CD4-positive, alpha-beta T cell treated with Interleukin-4 for 4 hours (primary cell): ENCODE measurements around the gene GPS2.
"Not testable (repeated sequence)": the region's sequence is repeated elsewhere in the genome, so short reads cannot be mapped to it uniquely, and the experiment has no call there.

Experiments used
- DNase-seq: peaks from one replicate; pipeline ENCODE4 v3.0.0-alpha.2; 2020

Gene GPS2, protein sequence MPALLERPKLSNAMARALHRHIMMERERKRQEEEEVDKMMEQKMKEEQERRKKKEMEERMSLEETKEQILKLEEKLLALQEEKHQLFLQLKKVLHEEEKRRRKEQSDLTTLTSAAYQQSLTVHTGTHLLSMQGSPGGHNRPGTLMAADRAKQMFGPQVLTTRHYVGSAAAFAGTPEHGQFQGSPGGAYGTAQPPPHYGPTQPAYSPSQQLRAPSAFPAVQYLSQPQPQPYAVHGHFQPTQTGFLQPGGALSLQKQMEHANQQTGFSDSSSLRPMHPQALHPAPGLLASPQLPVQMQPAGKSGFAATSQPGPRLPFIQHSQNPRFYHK

DNA sequence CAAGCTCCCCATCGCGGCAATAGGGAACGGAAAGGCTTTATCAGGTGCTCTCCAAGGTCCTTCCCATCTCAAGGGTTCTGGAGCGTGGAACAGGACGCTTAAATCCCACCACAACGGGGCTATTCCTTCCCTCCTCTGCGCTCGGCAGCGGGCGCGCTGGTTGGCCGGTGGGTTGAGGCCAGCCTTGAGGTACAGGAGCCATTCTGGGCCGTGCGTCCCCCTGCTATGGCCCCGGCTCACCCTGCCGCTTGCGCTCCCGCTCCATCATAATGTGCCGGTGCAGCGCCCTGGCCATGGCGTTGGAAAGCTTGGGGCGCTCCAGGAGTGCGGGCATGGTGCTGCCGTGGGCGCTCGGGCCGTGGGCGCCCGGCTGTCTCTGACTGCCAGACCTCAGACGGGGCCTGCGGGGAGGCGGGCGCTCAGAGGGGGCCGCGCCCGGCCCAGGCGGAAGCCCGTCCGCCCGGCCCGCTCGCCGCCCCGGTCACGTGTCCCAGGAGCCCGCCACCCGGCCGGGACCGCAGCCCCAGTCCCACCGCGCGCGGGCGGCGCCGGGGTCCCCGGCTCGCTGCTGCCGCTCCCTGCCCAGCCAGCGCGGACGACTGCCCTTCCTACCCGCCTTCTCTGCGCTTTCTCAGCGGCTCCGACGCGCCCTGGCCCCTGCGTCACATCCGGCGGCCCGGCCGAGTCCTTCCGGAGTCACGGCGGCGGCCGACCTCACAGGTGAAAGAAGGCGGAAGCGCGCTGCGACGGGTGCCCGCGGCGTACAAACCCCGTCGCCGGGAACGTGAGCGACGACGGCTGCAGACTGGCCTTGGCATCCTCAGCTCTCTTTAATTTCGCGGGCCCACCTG lies at the start of gene GPS2:
Gene GPS2 (minus strand): TSS at position 642 of the 851 bp plus-strand sequence. CDS start 308 bp downstream, at position 334.
- peak; percentile 90 for DNase-seq

DNA sequence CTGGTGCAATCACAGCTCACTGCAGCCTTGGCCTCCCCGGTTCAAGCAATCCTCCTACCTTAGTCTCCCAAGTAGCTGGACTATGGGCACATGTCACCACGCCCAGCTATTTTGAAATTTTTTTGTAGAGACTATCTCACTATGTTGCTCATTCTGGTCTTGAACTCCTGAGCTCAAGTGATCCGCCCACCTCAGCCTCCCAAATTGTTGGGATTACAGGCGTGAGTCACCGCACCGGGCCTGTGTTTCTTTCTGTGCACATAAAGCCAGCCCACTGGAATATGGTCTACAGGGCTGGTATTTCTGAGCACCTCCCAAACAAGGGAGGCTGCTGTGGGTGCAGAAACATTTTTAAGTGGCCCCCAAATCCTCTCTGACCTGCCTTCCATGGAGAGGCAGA lies 48.2 kb upstream of the GPS2 start:
- DNase-seq: no peak

DNA sequence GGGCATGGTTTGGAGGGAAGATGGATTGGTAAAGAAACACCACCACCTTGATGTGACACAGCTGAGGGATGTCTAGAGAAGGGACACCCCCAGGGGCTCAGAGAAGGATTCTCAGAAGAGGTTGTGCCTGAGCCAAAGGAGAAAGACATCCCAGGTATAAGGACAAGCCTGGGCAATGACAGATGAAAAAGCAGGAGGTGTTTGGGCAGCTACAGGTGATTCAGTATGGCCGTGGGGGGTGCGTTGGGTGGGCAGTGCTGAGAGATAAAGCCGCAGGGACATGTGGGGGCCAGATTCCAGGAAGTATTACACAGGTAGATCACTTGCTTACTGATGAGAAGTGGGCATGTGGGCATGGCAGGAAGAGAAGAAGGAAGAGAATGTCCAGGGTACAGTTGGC lies 46.7 kb upstream of the GPS2 start:
- no peak for DNase-seq

DNA sequence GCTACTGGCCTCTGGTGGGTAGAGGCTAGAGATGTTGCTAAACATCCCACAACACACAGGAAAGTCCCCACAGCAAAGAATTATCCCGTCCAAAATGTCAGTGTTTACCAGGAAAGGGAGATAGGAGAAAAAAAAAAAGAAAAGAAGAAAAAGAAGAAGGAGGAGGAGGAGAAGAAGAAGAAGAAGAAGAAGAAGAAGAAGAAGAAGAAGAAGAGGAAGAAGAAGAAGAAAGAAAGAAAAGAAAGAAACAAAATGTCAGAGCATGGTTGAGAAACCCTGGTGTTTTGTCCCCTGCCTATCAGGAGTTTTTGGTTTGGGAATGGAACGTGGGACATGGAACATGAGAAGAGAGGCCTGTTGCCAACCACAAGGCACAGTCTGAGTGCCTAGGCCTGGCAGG lies 42.2 kb upstream of the GPS2 start:
- no peak for DNase-seq

DNA sequence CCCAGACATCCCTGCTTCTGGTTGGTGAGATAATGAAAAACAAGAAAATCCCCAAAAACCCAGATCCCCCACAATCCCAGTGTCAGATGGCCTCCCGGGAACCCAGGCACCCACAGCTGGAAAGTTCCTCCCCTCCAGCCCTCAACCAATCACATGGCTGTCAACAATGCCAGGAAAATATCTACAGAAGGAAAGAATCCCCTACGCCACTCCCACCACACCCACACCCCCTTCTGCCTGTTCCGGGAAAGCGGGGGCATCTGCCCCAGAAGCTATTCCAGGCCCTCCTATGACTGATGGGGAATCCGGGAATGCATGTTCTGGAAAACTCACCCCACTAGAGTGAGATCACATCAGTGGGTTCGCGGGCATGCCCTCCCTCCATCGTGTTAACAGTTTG lies 41.6 kb upstream of the GPS2 start:
- DNase-seq: no peak

DNA sequence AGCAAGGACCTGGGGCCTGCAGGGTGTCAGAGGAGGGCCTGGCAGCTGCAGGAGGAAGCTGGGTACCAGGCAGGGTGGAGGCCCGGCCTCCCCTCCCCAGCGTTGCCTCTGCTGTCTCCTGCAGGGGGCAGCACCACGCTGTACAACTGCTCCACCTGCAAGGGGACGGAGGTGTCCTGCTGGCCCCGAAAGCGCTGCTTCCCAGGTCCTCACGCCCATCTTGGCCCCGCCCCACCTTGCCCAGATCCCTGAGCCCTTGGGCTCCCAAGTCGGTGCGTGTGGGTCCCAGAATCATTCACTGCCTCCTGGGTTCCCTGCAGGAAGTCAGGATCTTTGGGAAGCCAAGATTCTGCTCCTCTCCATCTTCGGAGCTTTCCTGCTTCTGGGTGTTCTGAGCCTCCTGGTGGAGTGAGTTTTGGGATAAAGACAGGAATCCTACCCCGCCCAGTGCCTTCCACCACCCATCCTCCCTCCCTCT lies 41.0 kb upstream of the GPS2 start:
- peak; percentile 82 for DNase-seq

DNA sequence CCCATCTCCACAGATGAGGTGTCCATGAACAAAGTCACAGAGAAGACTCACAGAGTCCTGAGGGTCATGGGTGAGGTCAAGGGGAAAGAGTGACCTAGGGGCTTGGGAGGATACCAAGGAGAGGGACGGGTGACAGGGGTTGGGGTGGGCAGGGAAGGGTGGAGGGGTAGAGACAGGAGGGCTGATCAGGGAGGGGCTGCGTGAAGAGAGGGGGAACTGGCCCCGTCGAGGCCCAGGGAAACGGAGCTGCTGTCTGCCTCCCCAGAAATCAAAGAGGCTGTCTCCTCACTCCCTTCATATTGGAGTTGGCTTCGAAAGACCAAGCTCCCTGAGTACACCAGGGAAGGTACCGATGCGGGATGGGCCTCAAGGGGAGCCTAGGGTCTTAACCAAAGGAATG lies 40.4 kb upstream of the GPS2 start:
- DNase-seq: no peak

DNA sequence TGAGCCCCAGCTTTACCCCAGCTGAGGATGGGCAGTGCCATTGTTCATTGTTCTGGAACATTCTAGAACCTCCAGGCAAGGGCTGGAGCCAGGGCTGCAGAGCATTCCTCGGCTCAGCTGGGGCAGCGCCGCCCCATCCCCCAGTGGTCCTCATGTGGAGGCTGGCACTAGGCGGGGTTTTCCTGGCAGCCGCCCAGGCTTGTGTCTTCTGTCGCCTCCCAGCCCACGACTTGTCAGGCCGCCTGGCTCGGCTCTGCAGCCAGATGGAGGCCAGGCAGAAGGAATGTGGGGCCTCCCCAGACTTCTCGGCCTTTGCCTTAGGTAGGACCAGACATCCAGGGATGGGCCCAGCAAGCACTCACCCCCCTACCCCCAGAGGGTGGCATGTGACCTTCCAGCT lies 39.9 kb upstream of the GPS2 start, which contains the start of gene TMEM95:
Gene TMEM95 (plus strand): TSS at position 104 of the 400 bp plus-strand sequence. CDS start 49 bp downstream, at position 153.
- no peak for DNase-seq

DNA sequence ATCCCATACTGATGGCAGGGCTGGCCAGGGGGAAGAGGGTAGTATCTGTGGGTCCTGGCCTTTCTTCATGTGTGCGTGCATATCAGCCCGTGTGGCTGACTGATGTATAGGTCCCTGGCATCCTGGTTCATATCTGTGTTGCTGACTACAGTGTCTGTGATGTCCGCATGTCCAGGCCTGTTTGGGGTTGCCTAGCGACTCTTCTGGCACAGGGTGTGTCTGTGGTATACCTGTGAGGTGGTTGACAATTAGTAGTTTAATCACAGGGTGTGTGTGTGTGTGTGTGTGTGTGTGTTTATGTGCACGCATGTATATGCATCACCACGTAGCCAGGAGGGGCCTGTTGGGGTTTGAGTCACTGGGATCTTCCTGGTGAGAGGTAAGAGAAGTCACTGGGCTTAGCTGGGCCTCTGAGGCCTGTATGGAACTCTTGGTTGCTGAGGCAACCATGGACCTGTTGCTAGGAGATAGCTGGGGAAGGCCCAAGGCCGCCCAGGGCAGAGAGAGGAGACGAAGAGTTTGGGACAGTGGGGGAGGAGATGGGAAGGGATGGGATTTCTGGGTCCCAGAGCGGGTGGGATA lies 39.2 kb upstream of the GPS2 start:
- peak; percentile 80 for DNase-seq

DNA sequence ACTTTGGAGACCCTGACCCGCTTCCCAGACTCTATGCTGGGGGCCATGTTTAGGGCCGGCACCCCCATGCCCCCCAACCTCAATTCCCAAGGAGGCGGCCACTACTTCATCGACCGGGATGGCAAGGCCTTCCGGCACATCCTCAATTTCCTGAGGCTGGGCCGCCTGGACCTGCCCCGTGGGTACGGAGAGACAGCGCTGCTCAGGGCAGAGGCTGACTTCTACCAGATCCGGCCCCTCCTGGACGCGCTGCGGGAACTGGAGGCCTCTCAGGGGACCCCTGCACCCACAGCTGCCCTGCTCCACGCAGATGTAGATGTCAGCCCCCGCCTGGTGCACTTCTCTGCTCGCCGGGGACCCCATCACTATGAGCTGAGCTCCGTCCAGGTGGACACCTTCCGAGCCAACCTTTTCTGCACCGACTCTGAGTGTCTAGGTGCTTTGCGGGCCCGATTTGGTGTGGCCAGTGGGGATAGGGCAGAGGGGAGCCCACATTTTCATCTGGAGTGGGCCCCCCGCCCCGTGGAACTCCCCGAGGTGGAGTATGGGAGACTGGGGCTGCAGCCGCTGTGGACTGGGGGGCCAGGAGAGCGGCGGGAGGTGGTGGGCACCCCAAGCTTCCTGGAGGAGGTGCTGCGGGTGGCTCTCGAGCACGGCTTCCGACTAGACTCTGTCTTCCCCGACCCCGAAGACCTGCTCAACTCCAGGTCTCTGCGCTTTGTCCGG lies 37.9 kb upstream of the GPS2 start:
- no peak for DNase-seq

DNA sequence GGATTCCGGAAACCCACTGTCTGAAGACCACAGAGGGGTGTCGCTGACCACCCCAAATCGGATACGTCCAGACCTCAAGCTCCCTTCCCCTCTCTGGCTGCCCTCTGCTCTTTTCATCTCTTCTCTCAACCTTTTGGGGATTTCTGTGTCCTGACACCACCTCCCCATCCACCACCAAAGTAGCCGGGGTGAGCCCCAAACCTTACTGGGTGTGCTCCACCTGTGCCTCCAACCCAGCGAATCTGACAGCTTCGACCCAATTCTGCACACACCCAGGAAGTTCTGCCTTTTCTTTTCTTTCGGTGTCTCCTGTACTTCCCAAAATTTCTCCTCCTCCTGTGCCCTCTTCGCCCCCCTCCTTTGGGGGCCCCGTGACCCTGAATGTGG lies 37.3 kb upstream of the GPS2 start:
- no peak for DNase-seq

DNA sequence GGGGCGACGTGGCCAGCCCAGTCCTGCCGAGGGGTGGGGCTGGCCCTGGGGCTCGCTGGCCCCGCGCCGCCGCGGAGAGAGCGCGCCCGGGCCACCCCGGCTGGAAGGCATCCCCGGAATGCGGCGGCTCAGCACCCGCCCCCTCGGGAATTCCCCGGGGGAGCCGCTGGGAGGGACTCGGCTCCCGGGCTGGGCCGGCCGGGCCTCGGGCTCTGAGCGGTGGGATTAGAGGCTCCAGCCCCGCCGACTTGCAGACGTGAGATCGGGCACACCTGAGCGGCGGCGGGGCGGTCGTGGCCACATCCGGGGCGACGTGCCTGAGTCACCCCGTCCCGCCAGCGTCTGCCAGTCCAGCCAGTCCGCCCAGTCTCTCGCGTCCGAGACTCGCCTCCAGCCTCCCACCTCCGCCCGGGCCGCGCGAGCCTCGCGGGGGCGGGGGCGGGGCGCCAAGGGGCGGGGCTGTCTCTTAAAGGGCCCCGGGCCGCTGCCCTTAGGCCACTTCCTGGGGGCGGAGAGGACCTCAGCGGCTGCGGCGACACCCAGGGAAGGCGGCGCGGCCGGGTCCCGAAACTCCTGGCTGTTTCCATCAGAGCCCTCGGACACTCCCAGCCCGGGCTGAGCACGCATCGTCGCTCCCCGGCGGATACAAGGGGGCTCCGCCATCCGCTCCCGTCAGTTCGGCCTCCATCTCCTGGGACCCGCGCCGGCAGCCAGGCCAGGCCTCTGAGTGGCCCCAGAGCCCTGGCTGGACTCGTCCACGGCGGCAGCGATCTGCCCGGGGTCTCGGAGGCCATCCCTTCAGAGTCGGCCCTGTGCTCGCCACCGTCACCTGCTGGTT lies 36.7 kb upstream of the GPS2 start, which contains the start of gene KCTD11:
Gene KCTD11 (plus strand): TSS at position 498 of the 838 bp plus-strand sequence.
- DNase-seq: peak; percentile 84

DNA sequence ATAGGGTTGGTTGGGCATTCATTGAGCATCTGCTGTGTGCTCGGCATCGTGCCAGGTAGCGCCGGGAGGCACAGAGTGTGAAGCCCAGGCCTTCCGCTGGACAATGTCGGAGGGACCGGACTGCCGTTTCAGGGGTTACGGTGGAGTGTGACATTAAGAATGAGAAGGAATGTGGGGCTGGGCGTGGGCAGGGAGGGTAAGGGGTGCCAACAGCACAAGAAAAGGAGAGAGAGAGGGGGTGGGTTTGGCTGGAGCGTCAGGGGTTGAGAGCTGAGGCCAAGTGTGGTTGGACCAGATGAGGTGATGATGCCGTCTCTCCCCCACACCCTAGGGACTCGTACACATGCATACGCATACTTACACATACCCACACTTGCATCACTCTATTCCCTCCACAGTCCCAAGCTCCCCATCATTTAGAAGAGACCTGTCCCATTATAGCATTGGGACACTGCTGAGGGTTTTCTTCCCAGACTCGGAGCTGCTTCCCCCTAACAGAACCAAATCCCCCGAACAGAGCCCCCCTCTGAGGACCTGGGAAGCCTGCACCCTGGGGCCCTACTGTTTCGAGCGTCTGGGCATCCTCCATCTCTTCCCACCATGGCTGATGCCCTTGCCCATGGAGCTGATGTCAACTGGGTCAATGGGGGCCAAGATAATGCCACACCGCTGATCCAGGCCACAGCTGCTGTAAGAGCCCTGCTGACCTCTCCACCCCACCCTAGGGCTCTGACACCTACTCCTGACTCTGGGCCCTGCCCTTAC lies 33.5 kb upstream of the GPS2 start:
- no peak for DNase-seq

DNA sequence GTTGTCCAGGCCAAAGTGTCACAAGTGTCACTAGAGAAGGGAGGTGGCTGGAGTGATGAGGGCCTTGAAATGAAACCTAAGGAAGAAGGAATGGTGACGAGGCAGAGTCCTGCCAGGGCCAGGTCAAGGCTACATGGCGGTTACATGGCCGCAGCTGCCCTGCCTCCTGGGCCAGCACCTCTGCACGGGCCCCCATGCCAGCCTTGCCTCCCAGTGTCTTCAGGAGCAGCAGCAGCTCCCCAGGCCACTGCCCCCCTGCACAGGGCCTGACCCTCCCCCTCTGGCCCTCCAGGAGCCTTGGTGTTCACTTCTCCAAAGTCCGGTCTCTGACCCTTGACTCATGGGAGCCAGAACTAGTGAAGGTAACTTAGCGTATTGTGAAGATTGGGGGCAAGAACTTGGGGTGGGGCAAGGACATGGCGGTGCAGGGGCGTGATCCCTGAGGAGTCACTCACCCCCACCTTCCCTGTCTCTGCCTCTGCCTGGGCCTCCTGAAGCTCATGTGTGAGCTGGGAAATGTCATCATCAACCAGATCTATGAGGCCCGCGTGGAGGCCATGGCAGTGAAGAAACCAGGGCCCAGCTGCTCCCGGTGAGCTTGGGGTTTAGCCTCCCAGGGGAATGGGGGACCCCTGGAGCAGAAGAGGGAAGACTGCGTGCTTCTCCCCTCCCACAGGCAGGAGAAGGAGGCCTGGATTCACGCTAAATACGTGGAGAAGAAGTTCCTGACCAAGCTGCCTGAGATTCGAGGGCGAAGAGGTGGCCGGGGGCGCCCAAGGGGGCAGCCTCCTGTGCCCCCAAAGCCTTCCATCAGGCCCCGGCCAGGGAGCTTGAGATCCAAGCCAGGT lies 32.7 kb upstream of the GPS2 start:
- no peak for DNase-seq

DNA sequence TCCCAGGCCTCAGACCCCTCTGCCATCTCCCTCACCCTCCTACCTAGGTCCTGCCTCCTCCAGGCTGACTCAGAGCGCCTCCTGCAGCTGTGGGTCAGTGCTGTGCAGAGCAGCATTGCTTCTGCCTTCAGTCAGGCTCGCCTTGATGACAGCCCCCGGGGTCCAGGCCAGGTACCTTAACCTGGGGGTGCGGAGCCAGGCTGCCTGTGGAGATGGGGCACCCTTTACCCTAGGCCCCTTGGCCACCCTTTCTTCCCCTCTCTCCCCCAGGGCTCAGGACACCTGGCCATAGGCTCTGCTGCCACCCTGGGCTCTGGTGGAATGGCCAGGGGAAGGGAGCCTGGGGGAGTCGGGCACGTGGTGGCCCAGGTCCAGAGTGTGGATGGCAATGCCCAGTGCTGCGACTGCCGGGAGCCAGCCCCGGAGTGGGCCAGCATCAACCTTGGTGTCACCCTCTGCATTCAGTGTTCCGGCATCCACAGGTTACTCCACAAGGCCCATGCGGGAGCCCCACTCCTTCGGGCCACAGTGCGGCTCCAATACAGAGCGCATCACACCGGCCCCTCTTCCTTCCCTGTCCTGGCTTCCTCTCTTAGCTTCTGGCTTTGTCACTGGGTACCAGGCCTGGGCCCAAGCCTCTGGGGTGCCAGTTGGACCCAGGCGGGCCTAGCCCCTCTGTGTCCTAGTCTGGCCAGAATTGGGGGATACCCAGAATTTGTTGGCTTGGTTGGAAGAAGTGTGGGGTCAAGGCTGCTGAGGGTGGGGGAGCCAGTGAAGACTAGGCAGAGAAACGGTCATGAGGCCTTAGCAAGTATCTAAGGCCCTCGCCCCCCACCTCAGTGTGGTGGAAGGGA lies 31.8 kb upstream of the GPS2 start:
- DNase-seq: no peak

DNA sequence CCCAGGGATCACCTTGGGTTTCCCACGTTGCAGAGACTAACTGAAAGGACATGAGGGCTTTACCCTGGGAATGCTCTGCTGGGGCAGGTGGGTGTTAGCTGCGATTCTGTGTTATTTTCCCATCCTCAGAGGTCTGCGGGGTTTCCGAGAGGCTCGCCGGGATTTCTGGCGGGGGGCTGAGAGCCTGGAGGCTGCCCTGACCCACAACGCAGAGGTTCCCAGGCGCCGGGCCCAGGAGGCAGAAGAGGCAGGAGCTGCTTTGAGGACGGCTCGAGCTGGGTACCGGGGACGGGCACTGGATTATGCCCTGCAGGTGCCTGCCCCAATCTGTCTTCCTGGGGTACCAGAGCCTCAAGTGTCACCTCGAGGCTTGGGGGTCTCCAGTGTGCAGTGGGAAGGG lies 28.1 kb upstream of the GPS2 start:
- DNase-seq: no peak

DNA sequence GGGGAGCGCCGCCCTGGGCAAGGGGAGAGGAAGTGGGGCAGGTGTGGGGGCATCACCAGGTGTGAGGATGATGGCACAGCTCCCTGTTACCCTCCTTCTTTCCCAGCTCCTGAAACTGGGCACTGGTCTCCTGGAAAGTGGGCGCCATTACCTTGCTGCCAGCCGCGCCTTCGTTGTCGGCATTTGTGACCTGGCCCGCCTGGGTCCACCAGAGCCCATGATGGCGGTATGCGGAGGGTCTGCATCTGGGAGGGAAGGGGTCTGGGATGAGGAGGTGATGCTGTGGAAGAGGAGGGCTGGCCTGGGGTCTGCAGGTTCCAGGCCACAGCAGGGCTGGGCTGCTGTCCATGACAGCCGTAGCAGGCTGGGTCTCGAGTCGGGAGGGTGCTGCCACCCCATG lies 26.7 kb upstream of the GPS2 start:
- no peak for DNase-seq

DNA sequence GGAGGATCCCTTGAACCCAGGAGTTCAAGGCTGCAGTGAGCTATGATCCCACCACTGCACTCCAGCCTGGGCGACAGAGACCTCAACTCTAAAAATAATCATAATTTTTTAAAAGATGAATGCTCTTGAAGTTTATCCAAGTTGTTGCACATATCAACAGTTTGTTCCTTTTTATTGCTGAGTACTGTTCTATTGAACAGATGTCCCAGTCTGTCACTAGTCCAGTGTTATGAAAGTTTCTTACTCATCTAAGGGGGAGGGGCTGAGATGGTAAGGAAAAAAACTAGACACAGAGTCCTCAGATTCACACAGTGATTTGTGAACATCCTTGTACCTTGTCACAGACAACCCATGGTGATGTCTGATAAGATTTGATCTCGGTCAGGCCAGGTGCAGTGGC lies 25.0 kb upstream of the GPS2 start:
- no peak for DNase-seq

DNA sequence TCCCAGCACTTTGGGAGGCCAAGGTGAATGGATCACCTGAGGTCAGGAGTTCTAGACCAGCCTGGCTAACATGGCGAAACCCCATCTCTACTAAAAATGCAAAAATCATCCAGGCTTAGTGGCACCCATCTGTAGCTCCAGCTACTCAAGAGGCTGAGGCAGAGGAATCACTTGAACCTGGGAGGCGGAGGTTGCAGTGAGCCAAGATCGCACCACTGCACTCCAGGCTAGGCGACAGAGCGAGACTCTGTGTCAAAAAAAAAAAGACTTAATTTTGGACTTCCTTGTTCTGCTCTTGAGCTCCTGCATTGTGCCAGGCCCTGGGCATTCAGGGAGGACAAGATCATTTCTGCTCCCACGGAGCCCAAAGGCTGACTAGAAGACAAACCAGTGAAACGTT lies 22.4 kb upstream of the GPS2 start:
- DNase-seq: not testable (repeated sequence)
